Fibroblast of pulmonary artery (primary cell): ENCODE measurements around the gene ROBO1.

Experiments used
- DNase-seq: peaks from one replicate; pipeline ENCODE4 v3.0.0-alpha.2; 2010; ENCODE audit warnings: low read depth
- H3K4me3 ChIP-seq: replicated peaks from 2 replicates; pipeline ENCODE4 v1.5.1; 2011; ENCODE audit warnings: low read depth, mild to moderate bottlenecking, control low read depth, low read length, moderate library complexity
- TF ChIP-seq, protein P1 (sequence below): IDR thresholded peaks from 2 replicates; pipeline ENCODE4 v1.5.1; 2011; ENCODE audit warnings: mild to moderate bottlenecking, control low read depth, low read length, inconsistent platforms; ENCODE audit errors: missing control alignments

Gene ROBO1

DNA sequence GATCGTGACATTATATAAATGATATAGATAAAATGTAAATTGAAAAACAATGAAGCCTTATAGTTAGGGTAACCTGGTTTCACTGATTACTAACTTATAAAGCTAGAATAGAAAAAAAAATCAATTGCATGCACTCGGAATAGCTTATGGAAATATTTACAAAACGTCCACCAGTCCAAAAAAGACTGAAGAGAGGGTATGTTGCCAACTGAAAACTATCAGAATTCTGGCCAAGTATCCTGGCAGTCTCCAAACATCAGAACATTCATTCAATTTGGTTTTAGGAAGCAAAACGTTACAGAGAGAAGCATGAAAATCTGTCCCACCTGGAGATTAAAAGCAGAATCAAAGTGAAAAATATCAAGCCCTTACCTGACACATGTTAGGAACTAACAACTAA, 892.4 kb downstream of the ROBO1 start:
- TF ChIP-seq, protein P1, sequence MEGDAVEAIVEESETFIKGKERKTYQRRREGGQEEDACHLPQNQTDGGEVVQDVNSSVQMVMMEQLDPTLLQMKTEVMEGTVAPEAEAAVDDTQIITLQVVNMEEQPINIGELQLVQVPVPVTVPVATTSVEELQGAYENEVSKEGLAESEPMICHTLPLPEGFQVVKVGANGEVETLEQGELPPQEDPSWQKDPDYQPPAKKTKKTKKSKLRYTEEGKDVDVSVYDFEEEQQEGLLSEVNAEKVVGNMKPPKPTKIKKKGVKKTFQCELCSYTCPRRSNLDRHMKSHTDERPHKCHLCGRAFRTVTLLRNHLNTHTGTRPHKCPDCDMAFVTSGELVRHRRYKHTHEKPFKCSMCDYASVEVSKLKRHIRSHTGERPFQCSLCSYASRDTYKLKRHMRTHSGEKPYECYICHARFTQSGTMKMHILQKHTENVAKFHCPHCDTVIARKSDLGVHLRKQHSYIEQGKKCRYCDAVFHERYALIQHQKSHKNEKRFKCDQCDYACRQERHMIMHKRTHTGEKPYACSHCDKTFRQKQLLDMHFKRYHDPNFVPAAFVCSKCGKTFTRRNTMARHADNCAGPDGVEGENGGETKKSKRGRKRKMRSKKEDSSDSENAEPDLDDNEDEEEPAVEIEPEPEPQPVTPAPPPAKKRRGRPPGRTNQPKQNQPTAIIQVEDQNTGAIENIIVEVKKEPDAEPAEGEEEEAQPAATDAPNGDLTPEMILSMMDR: no peak
- DNase-seq: no peak
- H3K4me3 ChIP-seq: no peak overlapping the region

DNA sequence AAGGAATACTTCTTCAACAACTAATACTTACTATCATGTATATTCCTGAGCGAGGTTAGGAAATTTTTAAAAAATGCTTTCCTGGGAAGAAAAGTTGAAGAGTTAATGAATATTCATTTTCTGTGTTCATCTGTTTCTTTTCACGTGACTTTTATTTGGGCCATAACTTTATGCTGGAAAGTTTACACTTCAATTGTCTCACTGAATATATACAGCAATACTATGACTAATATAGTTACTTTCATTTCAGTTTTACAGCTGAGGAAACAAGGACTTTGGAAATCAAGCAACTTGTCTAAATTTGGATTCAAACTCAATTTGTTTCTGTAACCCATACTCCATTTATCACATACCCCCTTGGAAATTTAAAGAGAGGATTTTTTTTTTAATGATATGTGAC, 894.2 kb downstream of the ROBO1 start:
- no peak overlapping the region for H3K4me3 ChIP-seq
- DNase-seq: peak; percentile 27
- TF ChIP-seq, protein P1: no peak

DNA sequence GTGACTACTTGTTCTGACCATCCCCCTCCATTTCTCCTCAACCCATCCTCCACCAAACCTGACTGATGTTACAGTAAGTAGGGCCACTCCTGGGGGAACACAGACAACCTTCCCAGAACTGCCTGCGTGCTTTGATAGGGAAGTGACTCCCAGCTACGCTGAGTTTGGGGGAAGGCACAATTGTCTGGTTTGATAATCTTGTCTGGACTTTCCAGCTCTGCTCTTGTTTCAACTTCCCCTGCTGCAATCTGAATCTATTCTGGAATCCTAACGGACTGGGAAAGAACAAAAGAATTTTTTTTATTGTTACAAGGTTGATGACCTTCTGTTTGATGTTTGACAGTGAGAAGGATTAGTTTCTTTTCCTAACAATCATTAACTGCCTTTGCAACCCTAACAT, 895.6 kb downstream of the ROBO1 start:
- H3K4me3 ChIP-seq: peak overlapping the region; percentile 6
- TF ChIP-seq, protein P1: no peak
- DNase-seq: peak; percentile 81

DNA sequence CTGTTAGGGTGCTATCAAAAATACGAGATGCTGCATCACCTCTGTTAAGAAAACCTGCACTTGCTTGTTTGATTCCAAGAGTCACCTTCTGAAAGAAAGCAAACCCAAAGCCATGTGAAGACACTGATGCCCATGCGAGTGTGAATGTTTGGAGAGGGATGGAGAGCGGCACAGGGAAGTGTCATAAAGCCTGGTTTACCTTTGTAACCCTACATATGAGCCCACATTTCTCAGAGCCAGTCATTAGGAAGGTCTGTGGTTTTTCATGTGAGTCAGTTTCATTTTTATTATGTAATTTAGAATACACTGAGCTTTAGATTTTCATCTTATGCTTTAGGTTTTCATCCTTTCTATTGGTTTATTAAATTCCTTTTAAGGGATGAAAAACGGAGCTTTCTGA, 896.8 kb downstream of the ROBO1 start:
- TF ChIP-seq, protein P1: no peak
- no peak overlapping the region for H3K4me3 ChIP-seq
- no peak for DNase-seq

DNA sequence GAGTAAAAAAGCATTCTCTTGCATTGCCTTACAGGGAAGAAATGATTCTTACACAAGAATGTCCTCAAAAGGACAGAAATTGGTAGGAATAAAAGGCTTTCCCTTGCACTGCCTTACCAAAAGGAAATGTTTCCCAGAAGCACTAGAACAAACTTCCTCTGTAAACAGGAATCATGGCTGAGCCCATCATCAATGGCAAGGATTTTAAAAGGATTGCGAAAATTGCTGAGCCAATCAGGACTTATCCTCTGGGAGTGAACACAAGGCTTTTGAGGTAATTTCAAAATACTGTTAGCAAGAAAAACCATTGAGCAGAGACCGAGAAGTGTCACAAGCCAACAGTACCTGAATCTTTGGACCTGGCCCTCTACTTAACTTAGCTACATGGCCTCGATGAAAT, 897.3 kb downstream of the ROBO1 start:
- peak; percentile 35 for DNase-seq
- TF ChIP-seq, protein P1: no peak
- no peak overlapping the region for H3K4me3 ChIP-seq

DNA sequence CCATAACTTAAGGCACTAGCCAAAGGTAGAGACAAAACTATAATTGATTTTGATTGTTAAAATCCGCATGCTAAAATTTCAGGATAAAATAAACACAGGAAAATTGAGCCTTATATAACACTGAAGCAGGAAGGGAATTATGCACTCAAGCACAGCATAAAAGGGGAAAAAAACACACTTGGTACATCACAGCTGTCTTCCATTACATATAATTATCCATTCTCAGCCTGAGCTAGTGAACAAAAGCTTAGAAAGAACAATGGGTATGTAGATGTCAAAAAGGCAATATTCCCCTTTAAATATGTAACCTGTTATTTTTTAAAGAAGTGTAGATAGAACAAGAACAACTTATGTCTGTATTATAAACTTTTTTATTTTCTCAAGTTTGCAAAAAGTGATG, 899.2 kb downstream of the ROBO1 start:
- TF ChIP-seq, protein P1: no peak
- no peak for DNase-seq
- no peak overlapping the region for H3K4me3 ChIP-seq
